Activated T-helper 2 cell treated with anti-CD3 and anti-CD28 coated beads, Interferon-gamma antibody, Interleukin-2, Interleukin-4, amounts not matched to agents 10 μg/mL and 5 μg/mL and 100 μg/mL, durations not matched to agents 14 hours and 24 hours and 36 hours (primary cell): ENCODE results near the gene ACAA2. TPM values are rescaled to one million over a fixed set of nuclear protein-coding genes. Genes with fewer than 3 reads are reported as not detected.

Experiments used
- DNase-seq: peaks from one replicate; pipeline ENCODE4 v3.0.0; 2021; ENCODE audit warnings: low spot score
- H3K27ac Mint-ChIP-seq: one replicate; pipeline ENCODE4 v1.8.0; 2021; ENCODE audit warnings: mixed read lengths
- H3K27me3 Mint-ChIP-seq: one replicate; pipeline ENCODE4 v1.8.0; 2021; ENCODE audit warnings: low read depth, mixed read lengths
- H3K36me3 Mint-ChIP-seq: one replicate; pipeline ENCODE4 v1.8.0; 2021; ENCODE audit warnings: low read depth, mixed read lengths
- H3K4me1 Mint-ChIP-seq: one replicate; pipeline ENCODE4 v1.8.0; 2021; ENCODE audit warnings: low read depth, mixed read lengths
- H3K4me3 Mint-ChIP-seq: one replicate; pipeline ENCODE4 v1.8.0; 2021; ENCODE audit warnings: low read depth, mild to moderate bottlenecking, moderate library complexity, mixed read lengths
- H3K9me3 Mint-ChIP-seq: one replicate; pipeline ENCODE4 v1.8.0; 2021; ENCODE audit warnings: mixed read lengths
- intact Hi-C: fragments of 100-400 bp; cut with micrococcal nuclease; formaldehyde crosslinking; loops from one replicate; pipeline ENCODE4 v1.15.1; 2023
- total RNA-seq: library from RNA; stranded (reverse); gene quantifications from 2 replicates; pipeline ENCODE4 v1.2.3, GENCODE V29; 2022

The ACAA2 gene
- total RNA-seq, 1 donor from 2014 or later, result 85.7 TPM

- Mint-ChIP-seq H3K9me3 (no peaks in the 10 kb centered on the region), H3K4me1 (no peaks in the 10 kb centered on the region), H3K27me3 (peaks cover 38% of the 10 kb centered on the region), H3K4me3 (no peak overlapping the region), H3K36me3 (no peaks in the 10 kb centered on the region), H3K27ac (no peak overlapping the region)
- intact Hi-C loops, result no loop called here
- no peak for DNase-seq
Measured at GRCh38 chr18:49733896-49734585, 79.3 kb downstream of the ACAA2 start.

- Mint-ChIP-seq H3K4me1 (no peaks in the 10 kb centered on the region), H3K36me3 (no peaks in the 10 kb centered on the region), H3K9me3 (no peaks in the 10 kb centered on the region), H3K27ac (no peak overlapping the region), H3K27me3 (peaks cover 34% of the 10 kb centered on the region), H3K4me3 (no peak overlapping the region)
- no peak for DNase-seq
- intact Hi-C loops, result no loop called here
Measured at GRCh38 chr18:49733321-49733720, 80.0 kb downstream of the ACAA2 start.
